Embryonic facial prominence (tissue), 1 donor: ENCODE measurements around the gene HELZ2.

Experiments used
- DNase-seq: peaks from one replicate; pipeline ENCODE4 v3.0.0-alpha.2; 2016; ENCODE audit errors: extremely low spot score

HELZ2 gene

DNA sequence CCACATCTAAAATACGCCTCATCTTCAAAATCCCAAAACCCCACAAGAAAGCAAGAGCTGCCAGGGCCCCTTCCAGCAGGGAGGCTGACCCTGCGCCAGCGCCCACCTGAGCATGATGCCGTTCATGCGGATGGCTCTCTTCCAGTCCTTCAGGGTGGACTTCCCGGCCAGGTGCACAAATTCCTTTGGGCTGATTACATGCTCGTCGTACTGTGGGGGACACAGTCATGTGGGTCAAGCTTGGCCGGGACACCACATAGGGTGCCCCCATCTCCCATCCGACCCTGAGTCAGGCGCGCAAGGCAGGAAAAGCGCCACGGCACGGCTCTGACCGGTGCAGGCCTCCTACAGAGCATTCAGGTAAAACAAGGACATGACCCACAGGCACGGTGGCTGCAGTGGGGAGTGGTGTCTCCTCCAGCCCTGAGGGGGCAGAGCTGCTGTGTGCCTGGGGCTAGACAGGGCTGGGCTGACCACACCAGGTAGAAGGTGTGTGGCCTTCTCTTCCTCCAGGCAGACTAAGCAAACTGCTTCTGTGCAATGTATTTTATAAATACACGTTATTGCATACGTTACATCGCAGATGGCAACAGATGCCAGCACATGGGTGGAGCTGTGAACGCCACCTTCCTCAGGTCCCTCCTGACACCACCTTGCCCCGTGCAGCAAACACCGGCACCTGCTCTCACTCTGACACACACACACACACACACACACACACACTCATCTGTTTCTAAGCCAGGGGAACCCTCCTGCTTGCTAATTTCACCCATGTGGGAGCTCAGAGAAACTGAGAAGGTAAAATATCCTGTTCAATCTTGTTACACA is 23.8 kb upstream of the HELZ2 start:
- DNase-seq, result no peak

DNA sequence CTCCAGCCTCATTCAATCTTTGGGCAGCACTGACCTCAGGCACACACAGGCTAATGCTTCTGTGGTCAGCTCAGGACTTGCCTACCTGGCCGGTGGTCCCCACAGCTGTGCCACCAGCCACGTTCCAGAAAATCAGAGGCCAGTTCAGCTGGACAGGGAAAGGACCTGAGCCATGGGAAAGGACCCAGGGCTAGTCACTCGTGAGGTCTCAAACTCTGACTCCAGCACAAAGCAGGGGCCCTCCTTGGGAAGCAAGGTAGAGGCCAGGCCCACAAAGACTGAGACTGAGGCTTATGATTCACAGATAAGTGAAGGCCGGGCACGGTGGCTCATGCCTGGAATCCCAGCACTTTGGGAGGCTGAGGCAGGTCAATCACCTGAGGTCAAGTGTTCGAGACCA is 22.4 kb upstream of the HELZ2 start:
- DNase-seq, result no peak

DNA sequence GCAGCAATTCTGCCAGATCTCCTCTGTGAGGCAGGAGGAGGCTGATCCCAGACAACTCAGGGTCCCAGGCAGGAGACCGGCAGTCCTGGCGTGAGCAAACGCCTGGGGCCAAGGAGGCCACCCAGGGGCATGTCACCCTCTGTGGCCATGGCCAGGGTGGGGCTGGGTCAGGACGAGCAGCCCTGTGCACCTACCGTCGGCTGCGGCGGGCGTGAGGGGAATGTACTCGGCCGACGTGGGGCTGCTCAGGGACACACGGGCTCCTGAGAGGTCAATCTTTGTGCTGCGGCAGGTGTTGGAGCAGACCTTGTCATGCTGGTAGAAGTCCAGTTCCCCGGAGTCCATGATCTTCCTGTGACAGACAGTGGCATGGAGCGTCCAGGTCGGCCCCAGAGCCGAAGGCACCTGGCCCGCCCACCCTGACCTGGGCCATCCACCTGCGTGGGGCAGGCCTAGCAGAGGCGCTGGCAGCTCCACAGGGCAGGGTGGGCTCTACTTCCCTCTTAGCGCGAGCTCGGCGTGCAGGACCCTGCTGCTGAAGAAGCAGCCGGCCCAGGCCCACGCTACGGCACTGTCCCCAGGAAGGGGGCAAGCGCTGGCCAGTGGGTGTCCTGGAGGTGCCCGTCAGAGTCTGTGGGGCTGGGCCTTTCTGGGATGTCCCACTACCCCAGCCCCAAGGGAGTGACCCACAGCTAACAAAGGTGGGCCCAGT is 21.5 kb upstream of the HELZ2 start:
- DNase-seq, result no peak

DNA sequence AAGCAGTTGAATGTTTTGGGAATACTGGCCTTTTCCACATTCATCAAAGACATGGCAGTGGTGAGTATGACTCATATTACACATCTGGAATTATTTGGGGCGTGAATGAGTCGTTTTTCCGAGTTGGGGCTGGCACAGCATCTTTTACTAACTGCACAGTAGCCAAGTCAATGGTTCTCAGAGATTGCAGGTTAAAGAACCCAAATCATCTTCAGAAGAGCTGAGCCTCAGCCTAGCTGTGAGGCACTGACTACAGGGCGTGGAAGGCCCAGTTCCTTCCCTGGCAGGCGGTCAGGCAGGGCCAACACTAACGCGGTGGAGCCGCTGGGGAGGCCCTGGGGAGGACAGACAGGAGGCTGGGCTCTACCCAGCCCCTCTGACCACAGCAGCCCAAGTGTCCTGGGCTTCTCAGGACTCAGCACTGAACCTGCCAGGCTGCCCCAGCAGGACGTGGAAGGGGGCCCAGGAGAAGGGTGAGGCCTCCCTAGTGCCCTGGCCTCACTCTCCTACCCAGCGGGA is 20.1 kb upstream of the HELZ2 start:
- DNase-seq, result no peak

DNA sequence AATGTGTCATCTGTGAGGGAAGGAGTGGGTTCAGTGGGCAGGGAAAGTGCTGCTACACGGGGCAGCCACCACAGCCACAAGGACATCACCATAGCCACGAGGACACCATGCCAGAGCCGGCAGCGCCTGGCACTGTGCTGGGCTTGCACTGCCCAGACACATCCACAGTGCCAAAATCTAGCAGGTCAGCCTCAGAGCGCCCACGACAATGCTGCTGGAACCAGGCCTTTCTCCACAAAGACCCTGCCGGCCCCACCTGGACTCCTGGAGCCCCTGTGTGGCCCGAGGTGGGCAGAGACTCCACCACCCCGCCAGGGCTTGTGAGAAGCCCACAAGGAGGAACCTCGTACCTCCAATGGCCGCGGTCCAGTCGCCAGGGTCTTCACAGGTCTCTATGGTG is 18.6 kb upstream of the HELZ2 start:
- no peak for DNase-seq

DNA sequence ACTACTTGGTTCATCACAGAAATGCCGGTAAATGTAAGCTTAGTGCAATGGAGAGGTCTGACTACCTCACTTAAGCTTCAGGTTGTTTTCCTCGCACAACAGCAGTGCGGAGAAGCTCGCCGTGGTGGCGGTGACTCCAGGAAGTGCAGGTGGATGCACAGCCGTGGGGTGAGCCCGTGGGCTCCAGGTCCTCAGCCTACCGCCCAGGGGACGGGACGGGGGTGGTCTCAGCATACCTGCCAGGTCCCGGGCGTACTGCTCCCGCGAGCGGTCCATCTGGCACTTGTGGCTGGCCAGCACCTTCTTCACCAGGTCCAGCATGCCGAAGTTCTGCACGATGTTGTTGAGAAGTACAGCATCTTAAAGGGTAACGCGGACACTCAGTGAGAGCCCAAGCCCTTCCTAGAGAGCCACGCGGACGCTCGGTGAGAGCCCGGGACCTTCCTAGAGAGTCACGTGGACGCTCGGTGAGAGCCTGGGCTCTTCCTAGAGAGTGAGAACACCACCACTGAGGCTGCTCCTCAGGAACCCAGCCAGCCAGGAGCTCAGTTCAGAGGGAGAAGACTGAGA is 17.8 kb upstream of the HELZ2 start:
- no peak for DNase-seq

DNA sequence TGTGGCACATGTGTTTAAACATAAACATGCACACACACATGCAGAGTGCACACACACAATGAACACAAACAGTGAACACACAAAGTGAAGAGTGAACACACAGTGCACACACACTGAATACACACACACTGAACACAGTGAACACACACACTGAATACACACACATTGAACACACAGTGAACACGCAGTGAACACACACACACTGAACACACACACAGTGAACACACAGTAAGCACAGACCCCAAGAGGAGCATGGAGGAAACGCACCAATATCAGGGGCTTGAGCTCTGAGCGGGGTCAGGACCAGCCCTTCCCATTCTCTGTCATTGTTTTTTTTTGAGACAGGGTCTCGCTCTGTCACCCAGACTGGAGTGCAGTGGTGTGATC is 17.1 kb upstream of the HELZ2 start:
- no peak for DNase-seq

DNA sequence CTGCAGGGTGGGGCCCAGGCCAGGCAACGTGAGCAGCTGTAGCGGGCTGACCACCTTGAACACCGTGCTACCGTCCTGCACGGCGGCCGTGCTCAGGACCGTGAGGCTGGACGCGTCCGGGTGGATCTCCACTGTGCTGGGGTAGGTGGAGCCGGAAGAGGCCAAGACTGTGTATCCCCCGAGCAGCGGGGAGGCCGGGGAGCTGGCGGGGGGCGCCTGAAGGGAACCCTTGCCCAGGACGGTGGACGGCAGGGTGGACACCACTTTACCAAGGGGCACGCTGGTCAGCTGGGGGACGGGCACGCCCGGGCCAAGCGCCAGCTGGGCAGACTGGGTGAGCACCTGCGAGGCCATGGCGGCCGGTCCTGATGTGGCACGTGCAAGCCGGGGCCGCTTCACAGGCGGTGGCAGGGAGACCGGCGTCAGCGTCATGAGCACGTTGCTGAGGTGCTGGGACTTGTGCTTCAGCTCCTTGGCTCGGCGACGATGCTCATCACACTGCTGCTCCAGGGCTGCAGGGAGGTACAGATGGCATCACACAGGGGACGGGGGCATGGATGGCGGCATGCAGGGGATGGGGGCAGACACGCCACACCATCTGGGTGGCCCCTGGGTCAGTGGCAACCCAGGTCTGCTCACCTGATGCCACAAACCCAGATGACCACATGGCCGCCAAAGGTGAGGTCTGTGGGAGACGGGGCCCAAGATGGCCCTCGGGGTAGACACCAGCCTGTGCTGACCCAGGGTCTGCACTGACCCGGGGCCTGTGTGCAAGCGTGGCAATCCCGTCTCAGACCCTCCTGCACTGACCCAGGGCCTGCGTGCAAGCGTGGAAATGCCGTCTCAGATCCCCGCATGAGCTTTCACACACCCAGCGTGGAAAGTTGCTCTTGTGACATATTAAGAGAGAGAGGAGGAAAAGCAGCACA is 16.4 kb upstream of the HELZ2 start:
- DNase-seq, result no peak

DNA sequence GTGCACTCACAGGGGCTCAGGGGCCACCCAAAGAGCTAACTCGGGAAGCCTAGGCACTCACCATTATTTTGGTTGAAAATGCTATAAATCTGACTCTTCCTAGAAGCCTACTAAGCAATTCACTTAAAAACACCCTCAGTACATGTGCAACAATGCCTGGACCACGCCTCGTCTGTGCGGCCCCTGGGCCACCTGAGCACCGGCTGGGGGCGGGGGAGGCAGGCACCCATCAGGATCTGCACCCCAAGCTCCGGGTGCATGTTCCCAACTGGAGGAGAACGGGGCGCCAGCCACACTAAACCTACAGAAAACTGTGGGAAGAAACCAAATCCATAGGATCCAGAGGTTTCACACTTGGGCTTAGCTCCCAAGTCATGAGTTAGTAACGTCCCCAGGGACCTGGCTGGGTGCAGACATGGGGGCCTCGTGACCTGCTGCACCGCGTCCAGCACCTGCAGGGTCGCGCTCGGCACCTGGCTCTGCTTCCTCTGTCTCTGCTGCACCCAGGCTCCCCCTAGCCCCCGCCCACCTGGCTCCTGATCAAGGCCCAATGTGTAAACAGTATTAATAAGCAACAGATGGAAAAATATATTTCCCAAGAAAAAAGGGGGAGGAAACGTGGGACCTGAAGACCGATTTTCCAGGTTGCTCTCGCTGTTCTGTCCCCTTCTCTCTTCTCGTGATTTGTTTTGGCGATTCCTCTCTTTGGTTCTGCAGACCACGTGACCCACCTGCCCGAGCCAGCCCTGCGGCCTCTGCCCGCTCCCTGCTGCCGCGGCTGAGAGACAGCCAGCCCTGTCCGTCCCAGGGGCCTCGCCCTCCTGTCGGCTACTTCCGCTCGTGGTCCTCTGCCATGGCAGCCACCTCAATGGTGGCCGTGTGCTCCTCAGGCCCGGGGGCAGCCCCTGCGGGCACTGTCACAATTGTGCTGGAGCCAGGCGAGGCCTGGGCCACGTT is 15.5 kb upstream of the HELZ2 start:
- DNase-seq, result no peak

DNA sequence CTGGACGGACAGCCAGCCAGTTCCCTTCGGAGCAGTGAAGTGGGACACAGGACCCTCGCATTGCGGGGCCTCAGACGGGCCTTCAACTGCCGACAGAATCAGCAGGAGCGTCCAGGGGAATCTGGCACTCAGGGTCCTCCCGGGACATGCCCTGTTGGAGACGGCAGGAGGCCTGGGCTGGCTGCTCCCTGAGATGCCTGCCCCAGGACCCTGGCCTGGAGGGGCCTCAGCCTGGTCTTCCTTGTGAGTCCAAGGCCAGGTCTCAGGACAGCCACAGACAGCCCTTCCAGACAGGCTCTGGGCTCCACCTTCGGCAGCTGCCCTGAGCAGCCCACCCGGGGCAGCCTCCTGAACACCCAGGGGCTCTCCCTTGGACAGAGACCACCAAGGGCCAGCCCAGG is 14.6 kb upstream of the HELZ2 start:
- DNase-seq, result no peak

DNA sequence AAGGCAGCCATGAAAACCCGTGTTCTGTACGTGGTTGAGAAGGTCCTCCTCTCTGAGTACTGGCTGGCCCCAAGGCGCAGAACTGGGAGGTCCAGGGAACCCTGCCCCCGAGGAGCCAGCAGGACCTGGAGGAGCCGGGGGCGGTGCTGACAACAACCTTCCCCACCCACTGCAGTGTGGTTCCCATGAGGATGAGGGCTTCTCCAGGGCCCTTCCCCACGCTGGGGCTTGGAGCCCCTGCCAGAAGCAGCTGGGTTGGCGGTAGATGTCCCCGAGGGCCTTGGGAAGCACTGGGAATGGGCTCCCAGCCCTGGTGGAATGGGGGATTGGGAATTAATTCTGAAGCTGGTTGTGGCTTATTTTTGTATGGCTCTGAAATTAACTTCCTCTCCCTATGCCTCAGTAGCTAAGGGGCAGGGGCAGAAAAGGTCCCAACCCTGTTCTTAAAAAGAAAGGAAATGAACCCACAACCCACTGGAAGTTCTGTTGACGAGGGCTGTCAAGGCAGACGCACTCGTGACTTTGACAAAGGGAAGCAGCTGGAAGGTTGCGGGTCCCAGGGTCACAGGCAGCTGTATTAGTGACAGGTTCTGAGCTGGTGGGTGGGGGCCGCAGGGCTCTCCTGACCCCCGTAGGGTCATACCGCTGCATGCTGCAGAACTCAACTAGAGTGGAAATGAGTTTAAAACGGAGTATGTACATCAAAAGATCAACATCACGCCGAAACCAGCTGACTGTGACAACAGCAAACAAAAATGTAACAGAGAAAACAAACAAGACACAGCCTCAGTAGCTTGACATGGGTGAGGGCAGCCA is 13.9 kb upstream of the HELZ2 start:
- DNase-seq, result no peak

DNA sequence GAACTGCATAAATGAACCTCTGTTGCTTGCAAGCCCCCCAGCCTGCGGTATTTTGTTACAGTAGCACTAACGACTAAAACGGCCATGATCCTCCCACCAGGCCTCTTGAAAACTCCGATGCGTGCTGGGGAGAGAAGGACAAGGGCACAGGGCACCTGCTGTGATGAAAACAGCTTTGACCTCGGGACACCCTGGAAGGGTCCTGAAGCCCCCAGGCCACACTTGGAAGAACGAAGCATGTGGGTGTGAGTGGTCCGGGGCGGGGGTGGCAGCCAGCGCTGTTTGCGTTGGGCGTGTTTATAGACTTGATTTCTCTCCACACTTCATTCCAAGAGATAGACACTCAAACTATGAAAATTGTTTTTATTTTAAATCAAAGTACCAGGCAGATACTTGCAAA is 13.2 kb upstream of the HELZ2 start:
- no peak for DNase-seq

DNA sequence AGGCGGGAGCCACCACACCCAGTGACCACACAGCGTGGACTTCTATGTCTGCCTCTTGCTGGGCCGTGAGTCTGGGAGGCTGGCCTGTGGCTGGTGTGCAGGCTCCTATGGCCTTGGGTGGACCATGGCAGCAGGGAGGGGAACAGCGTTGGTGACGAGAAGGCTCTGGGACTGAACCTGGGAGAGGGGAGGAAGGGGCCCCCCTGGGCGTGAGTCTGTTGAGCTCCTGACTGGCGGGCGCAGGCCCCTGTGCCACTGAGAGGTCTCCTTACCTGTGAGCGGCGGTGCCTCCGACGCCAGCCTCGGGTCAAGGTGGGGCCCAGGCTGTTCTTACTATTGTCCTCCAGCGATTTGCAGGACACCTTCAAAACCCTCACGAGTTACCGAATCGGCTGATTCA is 12.8 kb upstream of the HELZ2 start:
- no peak for DNase-seq

DNA sequence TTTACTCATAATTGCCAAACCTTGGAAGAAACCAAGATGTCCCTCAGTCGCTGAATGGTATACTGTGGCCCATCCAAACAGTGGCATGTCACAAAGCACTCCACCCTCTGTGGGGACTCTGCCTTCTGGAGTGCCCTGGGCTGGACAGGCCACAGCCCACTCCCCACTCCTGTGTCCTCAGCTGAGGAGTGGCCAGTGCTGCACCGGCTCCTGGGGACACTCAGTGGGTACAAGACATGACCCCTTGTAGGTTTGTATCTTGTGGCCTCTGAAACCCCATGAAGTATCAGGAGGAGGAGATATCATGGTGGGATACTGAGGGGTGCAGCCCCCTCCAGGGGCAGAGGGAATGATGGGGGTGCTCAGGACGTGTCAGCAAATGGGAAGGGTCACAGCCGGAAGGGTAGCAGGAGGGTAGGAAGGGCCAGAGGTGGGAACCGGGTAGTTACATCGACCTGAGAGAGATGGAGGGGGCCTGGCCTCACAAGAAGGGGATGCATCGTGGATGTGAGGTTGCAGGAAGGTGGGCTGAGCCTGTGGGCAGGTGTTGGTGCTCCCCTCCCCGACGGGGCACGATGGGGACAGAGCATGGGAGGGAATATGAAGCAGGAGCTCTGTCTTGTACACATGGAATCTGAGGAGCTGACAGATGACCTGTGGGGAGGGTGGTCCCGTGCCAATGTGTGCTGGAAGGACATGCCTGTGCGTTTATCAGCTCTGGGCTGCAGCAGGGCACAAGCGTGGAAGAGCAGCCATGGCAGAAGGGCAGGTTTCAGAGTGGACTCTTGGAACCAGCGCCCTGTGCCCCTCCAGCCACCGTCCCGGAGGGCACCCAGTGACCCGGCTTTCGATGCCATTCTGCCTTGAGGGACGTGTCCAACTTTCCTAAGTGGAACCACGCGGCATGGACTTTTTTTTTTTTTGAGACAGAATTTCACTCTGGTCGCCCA is 11.9 kb upstream of the HELZ2 start:
- no peak for DNase-seq

DNA sequence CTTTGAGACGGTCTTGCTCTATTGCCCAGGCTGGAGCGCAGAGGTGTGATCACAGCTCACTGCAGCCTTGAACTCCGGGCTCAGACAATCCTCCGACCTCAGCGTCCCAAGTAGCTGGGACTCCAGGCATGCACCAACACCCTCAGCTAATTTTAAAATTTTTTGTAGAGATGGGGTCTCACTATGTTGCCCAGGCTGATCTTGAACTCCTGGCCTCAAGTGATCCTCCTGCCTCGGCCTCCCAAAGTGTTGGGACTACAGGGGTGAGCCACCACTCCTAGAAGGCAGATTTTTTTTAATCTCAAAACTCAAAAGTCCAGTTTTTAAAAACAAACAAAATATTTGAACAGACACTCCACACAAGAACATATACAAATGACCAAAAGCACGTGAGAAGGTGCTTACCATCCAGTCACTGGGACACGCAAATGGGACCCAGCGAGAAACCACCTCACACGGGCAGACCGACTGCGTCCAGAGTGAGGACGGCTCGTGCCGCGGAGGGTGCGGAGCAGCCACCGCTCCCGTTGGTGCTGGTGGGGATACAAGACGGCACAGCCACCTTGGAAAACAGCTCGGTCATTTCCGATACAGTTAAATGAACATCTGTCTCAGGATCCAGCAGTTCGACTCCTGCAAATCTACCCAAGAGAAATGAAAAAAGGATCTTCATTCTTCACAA is 8.5 kb upstream of the HELZ2 start:
- DNase-seq, result no peak

DNA sequence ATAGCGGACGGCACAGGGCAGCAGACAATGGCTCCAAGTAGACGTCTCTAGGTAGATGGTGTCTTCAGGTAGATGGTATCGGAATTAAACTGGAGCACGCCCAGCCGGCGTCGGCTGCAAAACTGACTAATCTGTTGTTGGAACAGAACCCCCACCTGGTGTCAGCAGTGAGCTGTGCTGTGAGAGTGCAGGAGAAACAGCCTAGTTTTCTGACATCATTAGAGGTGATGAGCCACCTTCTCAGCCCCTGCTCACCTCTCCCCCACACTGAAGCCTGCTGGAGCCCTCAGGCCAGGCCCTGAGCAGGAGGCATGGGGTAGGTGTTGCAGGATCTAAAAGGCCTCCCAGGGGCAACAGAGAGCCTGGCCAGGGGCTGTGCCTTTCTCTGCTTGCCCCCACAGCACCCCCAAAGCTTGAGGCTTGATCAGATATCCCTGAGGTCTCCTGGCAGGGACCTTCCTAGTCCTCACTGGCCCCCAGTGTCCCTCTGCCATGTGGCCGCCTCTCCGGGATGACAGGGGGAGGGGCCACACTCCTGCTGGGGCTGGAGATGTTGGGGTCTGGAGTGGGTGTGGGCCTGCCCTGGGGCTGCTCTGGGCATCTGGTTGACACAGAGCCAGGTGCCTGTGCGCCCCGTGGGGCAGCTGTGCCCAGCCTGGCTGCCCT is 6.9 kb upstream of the HELZ2 start:
- no peak for DNase-seq

DNA sequence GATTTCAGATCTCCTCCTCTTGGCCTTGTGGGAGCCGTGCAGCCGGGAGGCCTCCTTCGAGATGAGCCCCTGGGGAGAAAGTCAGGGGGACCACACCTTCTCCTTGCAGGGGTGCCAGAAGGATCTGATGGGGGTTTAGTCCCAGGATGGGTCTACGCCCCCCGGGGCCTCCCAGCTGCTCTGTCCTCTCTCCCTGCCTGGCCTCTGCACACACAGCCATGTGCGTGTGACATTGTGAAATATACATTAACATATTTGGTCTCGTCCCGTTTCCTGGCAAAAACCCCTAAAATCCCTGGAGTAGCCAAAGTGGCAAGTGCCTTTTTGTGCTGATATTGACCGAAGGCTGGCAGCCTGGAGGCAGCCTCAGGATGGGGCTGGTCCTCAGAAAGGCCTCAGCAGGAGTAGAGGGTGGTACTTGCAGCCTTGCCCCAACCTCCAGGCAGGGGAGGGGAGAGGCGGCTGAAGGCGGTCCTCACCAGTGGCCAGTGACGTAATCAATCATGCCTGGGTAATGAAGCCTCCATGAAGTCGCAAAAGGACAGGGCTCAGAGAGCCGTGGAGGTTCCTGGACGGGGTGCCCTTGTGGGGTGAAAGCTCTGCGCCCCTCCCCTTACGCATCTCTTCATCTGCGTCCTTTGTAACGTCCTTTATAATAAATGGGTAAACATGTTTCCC is 5.1 kb upstream of the HELZ2 start:
- DNase-seq, result no peak
